ENCODE measurements around the gene PITX1. TPM values are rescaled to one million over a fixed set of nuclear protein-coding genes. Genes with fewer than 3 reads are reported as not detected.

PITX1 gene
- total RNA-seq, 1 experiment from 2014 or later: 31.0 TPM

DNA sequence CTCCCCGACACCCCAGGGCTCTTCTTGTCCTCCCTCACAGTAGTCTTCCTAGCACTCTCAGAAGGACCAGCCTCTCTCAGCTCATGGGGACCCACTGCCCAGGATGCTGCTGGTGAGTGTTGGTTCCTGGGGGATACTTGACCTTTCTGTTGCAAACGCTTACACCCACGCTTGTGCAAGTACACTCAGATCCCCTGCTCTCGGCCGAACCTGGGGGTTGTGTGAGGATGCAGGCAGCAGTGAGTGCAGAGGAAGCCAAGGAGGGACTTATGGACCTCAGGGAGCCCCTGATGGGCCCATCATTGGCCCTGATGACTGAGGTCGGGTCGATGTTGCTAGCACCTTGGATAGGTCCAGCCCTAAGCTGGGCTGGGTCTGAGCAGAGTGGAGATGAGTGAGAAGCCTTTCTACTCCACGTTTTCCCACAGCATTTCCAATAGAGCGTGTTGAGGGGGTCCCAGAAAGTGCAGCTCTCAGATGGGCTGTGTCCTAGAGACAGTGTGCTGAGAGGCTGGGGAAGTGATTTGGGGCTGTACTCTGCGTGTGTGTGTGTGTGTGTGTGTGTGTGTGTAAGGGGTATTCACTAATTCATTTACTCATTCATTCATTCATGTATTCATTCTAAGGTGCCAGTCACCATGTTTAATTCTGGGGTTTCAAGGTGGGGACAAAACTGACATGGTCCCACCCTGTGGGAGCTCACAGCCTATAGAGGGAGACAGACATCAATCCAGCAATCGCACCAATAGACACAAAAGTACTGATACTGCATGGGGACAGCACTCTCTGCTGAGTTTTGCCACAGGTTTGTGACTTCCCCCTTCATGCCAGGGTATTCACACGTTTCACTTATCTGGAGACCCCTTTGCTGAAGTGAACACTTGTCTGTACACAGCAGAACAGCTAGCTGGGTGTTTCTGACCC is 25.2 kb upstream of the PITX1 start:
- H3K9me2 ChIP-seq (ENCODE audit: insufficient read depth): no peaks in the 10 kb centered on the region
- ATAC-seq: no peak
- RAD21 ChIA-PET (ENCODE audit: low non-redundant PET in 1 of 2, low total read pairs in 2 of 2, uncharacterized antibody in 2 of 2, unreplicated experiment in 2 of 2): interaction anchor here (0.6 to 1.2 kb wide), 2 partner anchors 133 to 267 kb away, joined by 3 to 6 read pairs; no protein-coding TSS in a partner anchor
- H3K9ac ChIP-seq (ENCODE audit: low read length): no peak overlapping the region
- H3K4me2 ChIP-seq (ENCODE audit: low read length): no peak overlapping the region
- intact Hi-C loops (cut with micrococcal nuclease): no loop called here
- no peaks in the 10 kb centered on the region for H3K79me2 ChIP-seq (ENCODE audit: insufficient read depth, low read length)
- H3K4me1 ChIP-seq (ENCODE audit: control insufficient read depth in 1 of 2, insufficient read depth in 2 of 2, low read length in 2 of 2): no peaks in the 10 kb centered on the region
- H3K4me3 ChIP-seq (replicated peaks in 1 of 2; ENCODE audit: low read depth in 1 of 2, low read length in 2 of 2): no peak overlapping the region
- no peaks in the 10 kb centered on the region for H3K36me3 ChIP-seq (ENCODE audit: control insufficient read depth in 1 of 2, insufficient read depth in 2 of 2, low read length in 2 of 2)
- CTCF ChIA-PET: no interaction called here
- H3K27me3 ChIP-seq (ENCODE audit: insufficient read depth, low read length): no peaks in the 10 kb centered on the region
- H2AFZ ChIP-seq (ENCODE audit: low read depth, low read length, poor library complexity, severe bottlenecking): no peak overlapping the region
- DNase-seq (ENCODE audit: low read depth, low spot score): no peak
- no peak for TF ChIP-seq EGR1 (IDR thresholded peaks at IDR 0.05; ENCODE audit: low read depth)
- TF ChIP-seq, protein P1, sequence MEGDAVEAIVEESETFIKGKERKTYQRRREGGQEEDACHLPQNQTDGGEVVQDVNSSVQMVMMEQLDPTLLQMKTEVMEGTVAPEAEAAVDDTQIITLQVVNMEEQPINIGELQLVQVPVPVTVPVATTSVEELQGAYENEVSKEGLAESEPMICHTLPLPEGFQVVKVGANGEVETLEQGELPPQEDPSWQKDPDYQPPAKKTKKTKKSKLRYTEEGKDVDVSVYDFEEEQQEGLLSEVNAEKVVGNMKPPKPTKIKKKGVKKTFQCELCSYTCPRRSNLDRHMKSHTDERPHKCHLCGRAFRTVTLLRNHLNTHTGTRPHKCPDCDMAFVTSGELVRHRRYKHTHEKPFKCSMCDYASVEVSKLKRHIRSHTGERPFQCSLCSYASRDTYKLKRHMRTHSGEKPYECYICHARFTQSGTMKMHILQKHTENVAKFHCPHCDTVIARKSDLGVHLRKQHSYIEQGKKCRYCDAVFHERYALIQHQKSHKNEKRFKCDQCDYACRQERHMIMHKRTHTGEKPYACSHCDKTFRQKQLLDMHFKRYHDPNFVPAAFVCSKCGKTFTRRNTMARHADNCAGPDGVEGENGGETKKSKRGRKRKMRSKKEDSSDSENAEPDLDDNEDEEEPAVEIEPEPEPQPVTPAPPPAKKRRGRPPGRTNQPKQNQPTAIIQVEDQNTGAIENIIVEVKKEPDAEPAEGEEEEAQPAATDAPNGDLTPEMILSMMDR (IDR thresholded peaks at IDR 0.05 in 2 of 3, conservative IDR thresholded peaks at IDR 0.05 in 1 of 3; ENCODE audit: borderline replicate concordance in 1 of 3, insufficient read depth in 1 of 3, low read depth in 2 of 3, low read length in 2 of 3): peak in 2 of 3 experiments; percentile 2 to 27; a peak in 1 of 6 replicates
- no peak for TF ChIP-seq CBX3 (IDR thresholded peaks at IDR 0.05; ENCODE audit: low read depth)
- no peak for TF ChIP-seq JUND (IDR thresholded peaks at IDR 0.05)
- TF ChIP-seq SRF (IDR thresholded peaks at IDR 0.05; ENCODE audit: low read depth): no peak
- peak; percentile 58 for TF ChIP-seq RAD21 (IDR thresholded peaks at IDR 0.05; ENCODE audit: low read depth)
- no peak for TF ChIP-seq SP1 (IDR thresholded peaks at IDR 0.05; ENCODE audit: low read depth)
- no peak for TF ChIP-seq POLR2AphosphoS5 (IDR thresholded peaks at IDR 0.05; ENCODE audit: low read depth, low read length)
- H3K9me3 ChIP-seq (ENCODE audit: control insufficient read depth in 1 of 2, insufficient read depth in 1 of 2, low read depth in 1 of 2, low read length in 2 of 2): no peaks in the 10 kb centered on the region
- POLR2A ChIA-PET: no interaction called here
- BruUV-seq (replicated peaks): no TSS peak
- H4K20me1 ChIP-seq (ENCODE audit: insufficient read depth): no peaks in the 10 kb centered on the region
- no peak overlapping the region for H3K27ac ChIP-seq (ENCODE audit: low read depth, low read length)
